Myocyte (in vitro differentiated cells): ENCODE measurements around the gene ACVR2B. TPM values are rescaled to one million over a fixed set of nuclear protein-coding genes. Genes with fewer than 3 reads are reported as not detected.

ENCODE experiments used
- DNase-seq: peaks from one replicate; pipeline ENCODE4 v3.0.0-alpha.2; 2012; ENCODE audit warnings: low read depth
- total RNA-seq: library from RNA; depleted of rRNA; stranded (reverse); fragments of >200 nt; gene quantifications from 2 replicates; pipeline ENCODE4 v1.2.3, GENCODE V29; 2014

The ACVR2B gene
- total RNA-seq, 1 donor from 2014 or later = 2.9 TPM

DNA sequence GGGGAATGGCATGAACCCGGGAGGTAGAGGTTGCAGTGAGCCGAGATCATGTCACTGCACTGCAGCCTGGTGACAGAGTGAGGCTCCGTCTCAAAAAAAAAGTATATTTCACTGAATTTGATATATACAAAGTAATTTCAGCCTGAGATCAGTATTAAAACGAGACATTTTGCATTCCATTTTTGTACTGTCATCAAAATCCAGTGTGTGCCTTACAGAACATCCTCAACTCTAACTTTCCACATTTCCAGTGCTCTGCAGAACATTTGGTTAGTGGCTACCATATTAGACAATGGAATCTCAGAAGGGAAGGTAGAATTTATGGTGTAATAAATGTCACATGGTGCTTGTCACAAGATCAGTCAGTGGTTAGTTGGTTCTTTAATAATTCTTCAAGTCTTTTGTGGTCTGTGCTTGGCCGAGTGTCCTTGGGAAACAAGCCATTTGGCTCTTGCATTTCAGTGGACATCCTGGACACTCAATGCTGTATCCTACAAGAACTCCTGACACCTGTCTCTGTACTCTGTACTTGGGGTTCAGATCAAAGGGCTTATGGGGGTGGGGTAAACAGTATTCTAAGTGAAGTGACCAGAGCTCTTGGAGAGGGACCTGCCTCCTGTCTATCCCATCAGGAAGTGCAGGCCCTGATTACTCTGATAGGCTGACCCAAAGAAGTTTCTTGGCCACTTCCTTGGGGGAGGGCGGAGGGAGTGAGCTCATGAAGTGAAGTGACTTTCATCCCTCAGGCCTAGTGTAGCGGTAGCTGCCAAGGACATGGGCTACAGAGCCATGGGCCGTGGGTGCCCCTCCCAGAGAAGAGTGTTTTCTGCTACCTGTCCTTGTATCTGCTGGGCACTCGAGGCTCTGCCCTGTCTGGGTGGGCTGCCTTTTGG is 3.7 kb downstream of the ACVR2B start:
- DNase-seq = peak; percentile 80

GRCh38 chr3:38458796-38459498 is 5.3 kb downstream of the ACVR2B start:
- peak; percentile 87 for DNase-seq

DNA sequence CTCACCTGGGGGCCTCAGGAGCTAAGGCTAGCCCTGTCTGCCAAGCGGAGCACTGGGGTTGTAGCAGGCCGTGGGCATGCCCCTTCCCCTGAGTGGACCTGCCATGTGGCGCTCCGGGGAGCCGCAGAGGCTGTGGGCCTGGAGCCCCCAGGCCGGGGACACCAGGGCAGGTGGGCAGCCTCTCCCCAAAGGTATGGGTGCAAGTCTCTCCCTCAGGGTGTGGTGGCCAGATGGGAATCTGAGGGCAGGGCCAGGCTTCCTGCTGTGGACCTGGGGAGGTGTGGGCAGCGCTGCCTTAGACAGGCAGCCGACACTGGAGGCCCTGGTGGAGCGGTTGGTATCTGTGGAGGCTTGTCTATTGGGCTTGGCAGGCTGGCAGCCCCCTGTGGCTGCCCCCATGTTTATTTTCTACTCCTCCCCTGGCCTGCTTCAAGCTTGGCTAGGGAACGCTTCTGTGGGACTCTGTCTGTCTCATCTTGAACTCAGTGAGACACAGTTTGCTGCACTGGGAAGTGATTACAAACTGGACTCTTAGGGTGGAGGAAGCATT is 5.9 kb downstream of the ACVR2B start:
- no peak for DNase-seq

- DNase-seq = peak; percentile 97
Observed at GRCh38 chr3:38460377-38461270, 6.9 kb downstream of the ACVR2B start.

DNA sequence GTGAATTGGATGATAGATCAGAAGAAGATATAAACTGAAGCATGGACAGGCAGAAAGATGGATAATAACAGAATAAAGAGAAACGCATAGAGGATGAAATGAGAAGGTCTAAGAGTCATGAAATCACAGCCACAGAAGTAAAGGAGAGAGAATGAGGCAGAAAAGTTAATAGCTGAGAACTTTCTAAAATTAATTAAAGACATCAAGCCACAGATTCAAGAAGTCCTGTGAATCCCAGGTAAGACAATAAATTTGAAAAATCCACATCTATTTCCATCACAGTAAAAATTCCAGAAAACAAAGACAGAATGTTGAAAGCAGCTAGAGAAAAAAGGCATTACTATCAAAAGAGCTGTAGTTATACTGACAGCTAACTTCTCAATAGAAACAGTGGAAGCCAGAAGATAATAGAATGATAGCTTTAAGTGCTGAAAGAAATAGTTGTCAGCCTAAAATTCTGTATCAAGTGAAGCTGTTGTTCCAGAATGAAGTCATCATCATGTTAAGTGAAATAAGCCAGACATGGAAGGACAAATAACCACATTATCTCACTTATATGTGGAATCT is 12.0 kb downstream of the ACVR2B start:
- no peak for DNase-seq

- no peak for DNase-seq
Observed at GRCh38 chr3:38468765-38469164, 15.1 kb downstream of the ACVR2B start.

DNA sequence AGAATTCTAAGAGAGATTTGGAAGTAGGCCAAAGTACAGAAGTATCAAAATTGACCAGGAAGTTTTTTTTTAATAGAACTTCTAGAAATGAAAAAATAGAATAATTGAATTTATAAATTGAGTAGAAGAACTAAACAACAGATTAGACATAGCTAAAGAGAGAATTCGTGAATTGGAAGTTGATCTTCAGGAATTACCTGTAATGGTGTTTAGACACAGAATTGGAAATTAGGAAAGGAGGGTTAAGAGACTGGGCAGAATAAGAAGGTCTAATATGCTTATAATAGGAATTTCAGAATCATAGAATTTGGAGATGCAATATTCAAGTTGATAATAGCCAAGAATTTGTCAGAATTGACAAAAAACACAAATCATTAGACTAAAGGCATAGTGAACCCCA is 16.2 kb downstream of the ACVR2B start:
- DNase-seq = no peak

- no peak for DNase-seq
Observed at GRCh38 chr3:38471260-38471857, 17.7 kb downstream of the ACVR2B start.

DNA sequence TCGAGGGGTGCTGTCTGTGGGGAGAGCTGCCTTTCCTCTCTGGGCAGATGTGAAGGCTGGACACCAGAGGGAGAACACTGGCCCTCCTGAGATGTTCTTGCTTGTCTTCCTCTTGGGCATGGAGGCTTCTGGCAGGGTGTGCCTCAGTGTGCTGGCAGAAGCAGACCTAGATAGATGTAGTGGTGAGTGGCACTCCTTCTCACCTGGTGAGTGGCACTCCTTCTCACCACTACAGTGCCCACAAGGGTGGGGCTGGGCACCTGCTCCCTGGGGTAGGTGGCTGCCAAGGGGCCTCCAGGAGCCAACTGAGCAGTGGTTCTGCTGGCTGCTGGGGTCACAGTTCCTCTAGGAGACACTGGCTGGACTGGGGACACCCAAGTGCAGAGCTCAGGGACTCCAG is 18.7 kb downstream of the ACVR2B start:
- peak; percentile 31 for DNase-seq

DNA sequence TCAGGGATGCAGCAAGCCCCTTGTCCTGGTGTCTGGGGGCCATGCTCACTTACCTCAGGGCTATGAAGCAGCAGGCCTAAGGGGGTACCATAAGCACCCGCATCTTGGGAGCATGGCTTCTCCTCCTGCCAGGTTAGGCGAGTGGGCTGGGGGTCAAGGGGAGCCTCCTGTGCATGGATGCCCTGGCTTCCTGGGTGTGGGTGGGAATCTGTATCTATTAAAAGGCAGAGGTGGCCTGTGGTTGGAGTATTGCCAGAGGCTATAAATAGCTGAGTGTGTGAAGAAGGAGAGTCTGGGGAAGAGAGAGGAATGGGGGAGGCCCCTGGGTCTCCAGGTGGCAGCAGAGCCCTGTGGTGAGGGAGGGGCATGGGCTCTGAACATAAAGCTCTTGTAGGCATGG is 19.5 kb downstream of the ACVR2B start:
- DNase-seq = peak; percentile 51

GRCh38 chr3:38474928-38475605 is 21.4 kb downstream of the ACVR2B start:
- no peak for DNase-seq

GRCh38 chr3:38475716-38476115 is 22.0 kb downstream of the ACVR2B start:
- DNase-seq = no peak

GRCh38 chr3:38476157-38476756 is 22.6 kb downstream of the ACVR2B start:
- no peak for DNase-seq

DNA sequence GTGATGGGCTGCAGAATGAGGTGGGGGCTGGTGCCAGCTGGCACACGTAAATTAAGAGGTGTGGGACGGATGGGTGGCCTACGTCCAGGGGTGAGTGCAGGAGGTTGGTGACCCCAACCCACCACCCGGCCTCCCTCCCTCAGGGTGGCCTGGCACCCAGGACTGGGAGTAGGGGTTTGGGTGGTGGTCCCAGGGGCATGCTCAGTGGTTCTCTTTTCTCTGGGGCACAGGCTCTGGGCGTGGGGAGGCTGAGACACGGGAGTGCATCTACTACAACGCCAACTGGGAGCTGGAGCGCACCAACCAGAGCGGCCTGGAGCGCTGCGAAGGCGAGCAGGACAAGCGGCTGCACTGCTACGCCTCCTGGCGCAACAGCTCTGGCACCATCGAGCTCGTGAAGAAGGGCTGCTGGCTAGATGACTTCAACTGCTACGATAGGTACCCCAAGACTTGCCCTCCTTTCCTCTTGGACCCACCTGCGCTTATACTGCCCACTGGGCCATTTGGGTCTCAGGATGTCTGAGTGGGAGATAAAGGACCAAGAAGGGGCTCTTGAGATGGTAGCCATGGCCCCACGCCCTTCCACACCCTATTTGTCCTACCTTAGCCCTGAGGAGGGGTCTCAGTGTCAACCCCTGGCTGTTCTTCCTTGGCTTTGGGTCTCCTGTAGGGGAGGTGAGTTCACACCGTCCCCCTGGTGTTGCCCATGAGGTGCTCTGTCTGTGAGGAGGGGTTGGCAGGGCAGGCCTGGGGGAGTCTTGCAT is 23.5 kb downstream of the ACVR2B start:
- DNase-seq = no peak

- no peak for DNase-seq
Observed at GRCh38 chr3:38477839-38478450, 24.3 kb downstream of the ACVR2B start.

DNA sequence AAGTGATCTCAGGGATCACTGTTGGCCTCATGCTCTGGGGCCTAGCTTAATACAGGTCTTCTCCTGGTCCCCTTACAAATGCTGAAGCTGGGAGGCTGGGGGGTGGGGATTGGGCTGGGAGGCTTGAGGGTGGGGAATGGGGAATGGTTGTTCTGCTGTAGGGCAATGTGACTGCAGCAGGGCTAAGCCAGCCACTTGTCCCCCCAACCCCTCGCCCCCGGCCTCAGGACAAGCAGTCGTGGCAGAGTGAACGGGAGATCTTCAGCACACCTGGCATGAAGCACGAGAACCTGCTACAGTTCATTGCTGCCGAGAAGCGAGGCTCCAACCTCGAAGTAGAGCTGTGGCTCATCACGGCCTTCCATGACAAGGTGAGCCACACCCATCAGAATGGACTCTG is 25.2 kb downstream of the ACVR2B start:
- DNase-seq = no peak

- DNase-seq = peak; percentile 81
Observed at GRCh38 chr3:38479431-38480092, 25.9 kb downstream of the ACVR2B start.

DNA sequence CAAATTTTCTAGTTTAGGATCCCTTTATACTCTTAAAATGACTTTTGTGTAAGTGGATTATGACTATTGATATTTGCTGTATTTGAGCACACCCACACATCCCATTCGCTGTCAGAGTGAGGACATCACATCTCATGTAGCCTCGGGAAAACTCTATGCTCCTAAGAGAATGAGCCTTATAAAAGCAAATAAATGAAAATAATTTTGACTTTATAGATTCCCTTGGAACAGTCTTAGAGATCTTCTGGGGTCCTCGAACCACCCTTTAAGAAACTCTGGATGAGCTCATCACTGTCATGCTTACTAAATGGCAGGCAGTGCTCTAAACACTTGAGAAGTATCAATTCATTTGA is 26.4 kb downstream of the ACVR2B start:
- DNase-seq = no peak
